IPS-11a (cell line): ENCODE data around the gene OVOL2.
"Not testable (repeated sequence)": the region's sequence is repeated elsewhere in the genome, so short reads cannot be mapped to it uniquely, and the experiment has no call there.

ENCODE experiments used
- H3K4me3 ChIP-seq: one replicate; pipeline ENCODE4 v1.5.1; 2013; ENCODE audit warnings: low read depth, low read length, control low read depth

The OVOL2 gene

DNA sequence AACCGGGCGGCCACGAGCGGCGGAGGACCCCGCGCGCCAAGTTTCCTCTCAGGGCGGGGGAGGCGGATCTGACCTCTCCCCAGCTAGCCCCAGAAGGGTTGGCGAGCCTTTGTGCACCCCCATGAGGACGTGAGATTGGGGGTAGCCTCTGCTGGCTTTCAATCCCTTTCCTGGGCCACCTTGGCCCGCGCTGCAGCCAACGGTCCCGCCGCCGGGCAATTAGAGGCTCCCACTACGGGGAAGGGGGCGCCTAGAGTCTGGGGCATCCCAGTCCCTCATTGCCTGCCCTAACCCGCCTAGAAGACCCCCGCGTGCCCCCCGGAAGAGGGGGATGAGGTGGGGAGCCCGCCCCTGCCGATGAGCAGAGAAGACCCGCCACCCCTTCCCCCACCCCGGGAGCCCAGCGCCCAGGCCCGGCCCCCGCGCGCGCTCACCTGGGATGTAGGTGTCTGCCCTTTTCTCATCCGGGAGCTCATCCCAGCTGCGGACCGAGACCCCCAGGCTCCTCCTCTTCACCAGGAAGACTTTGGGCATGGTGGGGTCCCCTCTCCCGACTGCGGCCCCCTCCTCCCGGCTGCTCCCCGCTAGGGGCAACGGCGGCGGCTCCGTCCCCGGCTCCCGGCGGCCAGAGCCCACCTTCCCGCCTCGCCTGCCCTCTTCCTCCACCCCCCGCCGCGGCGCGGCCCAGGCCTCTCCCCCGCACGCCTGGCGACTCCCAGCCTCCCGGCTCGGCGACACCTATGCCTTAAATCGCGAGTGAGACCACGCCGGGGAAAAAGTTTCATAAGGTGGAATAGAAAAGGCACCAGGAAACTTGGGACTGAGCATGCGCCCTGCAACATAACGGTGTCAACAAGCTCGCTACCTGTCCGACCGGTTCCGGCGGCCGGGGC lies at the start of gene OVOL2:
TSS of gene OVOL2 (minus strand) at position 816 of the 893 bp plus-strand sequence. CDS start at position 534, 282 bp downstream.
- H3K4me3 ChIP-seq: peak within 1 kb of the TSS; percentile 64

DNA sequence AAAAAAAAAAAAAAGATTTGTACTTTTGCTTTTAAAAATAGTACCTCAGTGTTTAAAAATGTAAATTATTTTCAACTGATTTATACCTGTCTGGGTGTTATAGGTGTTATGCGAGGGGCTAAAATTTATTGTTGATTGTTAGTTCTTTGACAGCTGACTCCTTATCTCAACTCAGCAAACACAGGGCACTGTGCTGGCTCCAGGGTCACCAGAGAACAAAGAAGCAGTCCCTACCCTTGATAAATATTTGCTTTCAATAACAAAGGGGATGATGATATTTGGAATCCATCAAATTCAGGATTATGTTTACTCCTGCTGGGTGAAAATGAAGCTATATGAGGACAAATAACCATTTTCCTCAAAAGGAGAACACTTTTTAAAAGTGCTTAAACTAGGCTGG lies 45.8 kb upstream of the OVOL2 start:
- no peak overlapping the region for H3K4me3 ChIP-seq

DNA sequence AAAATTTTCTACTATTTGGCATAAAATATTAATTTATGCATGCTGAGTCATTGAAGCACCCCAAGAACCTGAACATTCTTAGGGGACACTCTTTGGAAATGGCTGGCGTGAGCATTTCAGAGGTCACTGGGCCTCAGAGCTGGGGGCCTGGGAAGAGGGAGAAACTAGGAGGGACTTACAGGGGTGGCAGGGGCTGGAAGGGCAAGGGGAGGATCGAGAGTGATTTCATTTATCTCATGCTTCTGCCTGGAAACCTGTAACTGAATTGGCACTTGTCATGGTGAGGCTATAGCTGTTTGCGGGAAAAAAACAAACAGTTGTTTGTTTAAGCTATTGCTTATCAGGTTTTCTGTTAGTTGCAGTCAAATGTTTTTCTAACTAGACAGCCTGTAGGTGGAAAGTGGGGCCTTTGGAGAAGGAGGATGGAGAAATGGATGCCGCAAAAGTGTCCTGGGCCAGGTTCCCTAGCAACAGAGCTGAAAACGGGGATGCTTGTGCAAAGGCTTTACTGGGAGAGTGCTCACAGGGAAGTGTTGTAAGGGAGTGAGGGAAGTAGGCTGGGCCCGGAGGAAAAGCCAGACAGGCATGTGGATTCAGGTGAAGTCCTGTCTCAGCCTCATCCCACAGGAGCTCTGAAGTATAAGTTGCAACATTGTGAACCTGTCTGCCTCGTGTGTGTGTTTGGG lies 43.6 kb upstream of the OVOL2 start:
- no peak overlapping the region for H3K4me3 ChIP-seq

DNA sequence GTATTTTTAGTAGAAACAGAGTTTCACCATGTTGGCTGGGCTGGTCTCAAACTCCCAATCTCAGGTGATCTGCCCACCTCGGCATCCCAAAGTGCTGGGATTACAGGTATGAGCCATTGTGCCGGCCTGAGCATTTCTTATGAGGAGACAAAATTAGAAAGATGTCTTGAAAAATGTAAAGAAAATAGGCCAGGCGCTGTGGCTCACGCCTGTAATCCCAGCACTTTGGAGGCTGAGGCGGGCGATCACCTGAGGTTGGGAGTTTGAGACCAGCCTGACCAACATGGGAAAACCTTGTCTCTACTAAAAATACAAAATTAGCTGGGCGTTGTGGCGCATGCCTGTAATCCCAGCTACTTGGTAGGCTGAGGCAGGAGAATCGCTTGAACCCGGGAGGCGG lies 42.9 kb upstream of the OVOL2 start:
- H3K4me3 ChIP-seq: not testable (repeated sequence)

DNA sequence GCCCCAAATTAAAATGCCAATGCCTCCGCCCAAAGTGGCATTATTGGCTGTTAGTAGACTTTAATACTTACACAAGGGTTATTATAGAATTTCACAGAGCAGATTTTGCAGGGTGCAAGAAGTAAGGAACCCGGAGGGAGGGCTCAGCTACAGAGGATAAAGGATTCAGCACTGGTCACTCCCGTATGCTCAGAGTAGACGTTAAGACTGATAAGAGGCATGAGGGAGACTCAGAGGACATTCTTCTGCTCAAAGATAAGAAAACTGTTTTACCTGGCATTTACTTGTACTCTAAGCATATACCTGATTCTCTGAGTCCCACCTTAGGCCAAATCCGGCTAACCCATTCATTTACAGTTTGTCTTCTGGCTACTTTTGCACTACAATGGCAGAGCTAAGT lies 36.5 kb upstream of the OVOL2 start:
- H3K4me3 ChIP-seq: no peak overlapping the region

DNA sequence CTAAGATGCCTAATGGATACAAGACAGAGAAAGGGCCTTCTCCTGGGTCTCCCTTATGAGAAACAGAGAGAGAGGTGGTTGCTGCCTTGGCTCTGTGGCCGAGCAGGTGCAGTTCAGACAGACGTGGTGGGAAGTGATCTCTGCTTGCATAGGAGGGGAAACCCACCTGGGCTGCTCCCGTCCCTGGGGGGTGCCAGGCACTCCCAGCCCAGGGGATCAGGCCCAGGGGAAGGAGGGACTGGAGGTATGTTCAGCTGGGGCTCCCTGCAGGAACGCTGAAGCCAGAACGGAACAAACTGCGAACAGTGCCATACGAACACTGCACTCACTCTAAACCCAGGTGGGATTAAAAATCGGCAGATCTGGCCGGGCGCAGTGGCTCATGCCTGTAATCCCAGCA lies 35.7 kb upstream of the OVOL2 start:
- H3K4me3 ChIP-seq: no peak overlapping the region

DNA sequence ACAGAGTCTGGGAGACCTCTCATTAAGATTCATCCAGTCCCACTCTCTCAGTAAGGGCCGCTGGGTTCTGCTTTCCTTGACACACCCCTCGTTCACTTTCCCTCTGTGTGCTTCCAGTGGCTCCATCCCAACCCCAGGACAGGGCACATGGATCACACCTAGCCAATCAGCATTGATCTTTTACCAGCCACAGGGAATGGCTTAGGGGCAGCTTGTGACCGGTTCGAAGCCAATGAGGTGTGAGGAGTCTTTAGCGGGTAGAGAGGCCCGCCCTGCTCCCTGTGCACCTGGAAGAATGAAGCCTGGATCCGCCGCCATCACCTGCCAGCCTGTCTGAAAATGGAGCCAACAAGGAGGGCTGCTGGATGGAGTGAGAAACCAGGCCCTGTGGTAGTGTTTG lies 35.2 kb upstream of the OVOL2 start:
- H3K4me3 ChIP-seq: no peak overlapping the region

DNA sequence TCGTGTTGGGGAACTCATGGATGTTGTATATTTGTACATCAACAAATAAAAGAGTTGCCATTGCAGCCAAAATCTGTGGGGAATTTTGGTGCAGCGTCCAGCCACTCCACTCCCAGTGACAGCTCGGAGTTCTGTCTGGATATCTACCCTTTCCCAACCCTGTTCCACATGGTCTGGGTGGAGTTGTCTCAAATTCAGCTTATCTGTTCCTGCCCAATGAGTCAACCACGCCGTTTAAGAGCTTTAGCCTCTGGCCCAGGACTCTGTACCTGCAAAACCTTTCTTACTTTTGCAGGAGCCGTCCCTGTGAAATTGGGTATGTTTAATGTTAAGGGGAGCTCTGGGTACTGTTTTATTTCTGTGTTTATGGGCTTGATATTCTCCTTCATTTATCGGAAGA lies 33.9 kb upstream of the OVOL2 start:
- no peak overlapping the region for H3K4me3 ChIP-seq

DNA sequence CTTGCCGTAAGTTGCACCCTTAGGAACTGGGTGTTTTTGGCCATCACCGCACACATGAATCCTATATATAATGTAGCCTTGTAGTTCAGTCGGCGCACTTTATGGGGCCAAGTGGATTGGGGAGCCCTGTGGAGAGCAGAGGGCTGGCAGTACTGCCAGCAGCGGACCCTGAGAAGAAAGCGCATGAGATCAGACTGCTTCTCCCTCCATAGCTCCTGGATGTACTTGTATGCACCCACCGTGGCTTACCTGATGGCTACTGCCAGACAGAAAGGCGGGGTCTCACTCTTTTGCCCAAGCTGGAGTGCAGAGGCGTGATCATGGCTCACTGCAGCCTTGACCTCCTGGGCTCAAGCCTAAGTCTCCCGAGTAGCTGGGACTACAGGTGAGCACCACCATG lies 32.8 kb upstream of the OVOL2 start:
- no peak overlapping the region for H3K4me3 ChIP-seq

DNA sequence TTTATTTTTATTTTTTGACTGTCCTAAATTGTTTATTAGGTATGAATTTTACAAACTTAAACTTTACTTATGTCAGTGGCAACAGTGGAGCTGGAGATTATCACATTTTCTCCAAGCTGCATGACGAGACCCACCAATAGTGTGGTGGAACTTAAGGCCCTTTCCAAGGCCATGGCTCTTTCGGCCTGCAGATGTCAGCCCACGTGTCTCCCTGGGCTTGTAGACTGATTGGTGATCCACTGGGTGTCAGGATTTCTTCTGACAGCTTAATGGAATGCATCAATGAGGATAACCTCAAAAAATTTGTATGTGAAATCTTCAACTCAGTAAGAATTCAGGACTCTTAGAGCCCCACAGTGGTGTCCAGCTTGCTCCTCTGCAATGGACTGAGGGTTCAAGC lies 32.3 kb upstream of the OVOL2 start:
- H3K4me3 ChIP-seq: no peak overlapping the region

DNA sequence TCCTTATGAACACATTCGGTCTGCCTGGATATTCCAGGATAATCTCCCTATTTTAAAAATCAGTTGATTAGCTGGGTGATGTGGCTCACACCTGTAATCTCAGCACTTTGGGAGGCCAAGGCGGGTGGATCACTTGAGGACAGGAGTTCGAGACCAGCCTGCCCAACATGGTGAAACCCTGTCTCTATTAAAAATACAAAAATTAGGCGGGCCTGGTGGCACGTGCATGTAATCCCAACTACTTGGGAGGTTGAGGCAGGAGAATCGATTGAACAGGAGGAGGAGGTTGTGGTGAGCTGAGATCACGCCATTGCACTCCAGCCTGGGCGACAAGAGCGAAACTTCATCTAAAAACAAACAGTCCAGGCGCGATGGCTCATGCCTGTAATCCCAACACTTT lies 31.1 kb upstream of the OVOL2 start:
- H3K4me3 ChIP-seq: not testable (repeated sequence)

DNA sequence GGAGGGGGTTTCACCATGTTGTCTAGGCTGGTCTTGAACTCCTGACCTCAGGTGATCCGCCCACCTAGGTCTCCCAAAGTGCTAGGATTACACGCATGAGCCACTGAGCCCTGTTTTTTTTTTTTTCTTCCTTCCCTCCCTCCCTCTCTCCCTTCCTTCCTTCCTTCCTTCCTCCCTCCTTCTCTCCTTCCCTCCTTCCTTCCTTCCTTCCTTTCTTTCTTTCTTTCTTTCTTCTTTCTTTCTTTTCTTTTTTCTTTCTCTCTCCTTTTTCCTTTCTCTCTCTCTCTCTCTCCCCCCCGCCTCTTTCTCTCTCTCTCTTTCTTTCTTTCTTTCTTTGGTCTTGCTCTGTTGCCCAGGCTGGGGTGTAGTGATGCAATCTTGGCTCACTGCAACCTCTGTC lies 30.6 kb upstream of the OVOL2 start:
- H3K4me3 ChIP-seq: not testable (repeated sequence)

DNA sequence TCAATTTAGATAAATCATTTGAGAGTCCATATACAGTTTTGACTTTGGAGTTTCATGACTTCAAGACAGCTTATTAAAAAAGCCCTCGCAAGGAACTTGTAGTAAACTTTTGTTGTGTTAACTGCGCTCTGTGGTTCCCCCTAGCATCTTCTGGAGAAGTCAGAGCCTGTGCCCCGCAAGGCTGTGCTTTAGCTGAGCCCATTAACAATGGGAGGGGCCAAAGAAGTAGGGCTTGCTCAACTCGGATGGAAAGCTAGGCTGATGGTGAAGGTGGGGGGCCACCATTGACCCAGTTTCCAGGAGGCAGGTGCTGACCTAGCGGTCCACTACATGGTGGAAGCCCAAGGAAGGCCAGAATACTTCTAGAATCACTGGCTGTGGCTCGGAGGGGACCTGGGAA lies 29.3 kb upstream of the OVOL2 start:
- H3K4me3 ChIP-seq: no peak overlapping the region

DNA sequence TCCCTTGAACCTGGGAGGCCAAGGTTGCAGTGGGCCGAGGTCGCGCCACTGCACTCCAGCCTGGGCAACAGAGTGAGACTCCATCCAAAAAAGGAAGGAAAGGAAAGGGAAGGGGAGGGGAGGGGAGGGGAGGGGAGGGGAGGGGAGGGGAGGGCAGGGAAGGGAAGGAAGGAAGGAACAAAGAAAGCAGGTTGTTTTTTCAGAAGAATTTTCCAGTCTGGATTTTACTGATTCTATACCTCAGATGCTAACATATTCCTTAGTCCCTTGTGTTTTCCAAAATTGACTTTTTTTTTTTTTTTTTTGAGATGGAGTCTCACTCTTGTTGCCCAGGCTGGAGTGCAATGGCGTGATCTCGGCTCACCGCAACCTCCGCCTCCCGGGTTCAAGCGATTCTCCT lies 23.1 kb upstream of the OVOL2 start:
- not testable (repeated sequence) for H3K4me3 ChIP-seq

DNA sequence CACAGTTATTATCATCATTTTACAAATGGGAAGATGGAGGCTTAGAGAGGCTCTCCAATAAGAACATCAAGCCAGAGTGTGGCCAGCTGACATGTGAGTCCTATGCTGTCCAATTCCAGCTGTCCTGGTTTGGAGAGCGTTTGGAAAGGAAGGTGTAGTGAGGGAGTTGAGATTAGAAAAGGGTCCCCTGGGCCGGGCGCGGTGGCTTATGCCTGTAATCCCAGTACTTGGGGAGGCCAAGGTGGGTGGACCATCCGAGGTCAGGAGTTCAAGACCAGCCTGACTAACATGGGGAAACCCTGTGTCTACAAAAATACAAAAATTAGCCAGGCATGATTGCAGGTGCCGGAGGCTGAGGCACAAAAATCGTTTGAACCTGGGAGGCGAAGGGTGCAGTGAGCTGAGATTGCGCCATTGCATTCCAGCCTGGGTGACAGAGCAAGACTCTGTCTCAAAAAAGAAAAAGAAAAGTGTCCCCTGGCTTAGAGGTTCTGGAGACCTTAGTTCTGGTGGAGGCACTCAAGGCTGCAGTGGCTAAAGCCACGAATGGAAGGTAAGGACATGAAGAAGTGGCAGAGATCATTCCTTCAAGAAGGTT lies 22.1 kb upstream of the OVOL2 start:
- H3K4me3 ChIP-seq: no peak overlapping the region

DNA sequence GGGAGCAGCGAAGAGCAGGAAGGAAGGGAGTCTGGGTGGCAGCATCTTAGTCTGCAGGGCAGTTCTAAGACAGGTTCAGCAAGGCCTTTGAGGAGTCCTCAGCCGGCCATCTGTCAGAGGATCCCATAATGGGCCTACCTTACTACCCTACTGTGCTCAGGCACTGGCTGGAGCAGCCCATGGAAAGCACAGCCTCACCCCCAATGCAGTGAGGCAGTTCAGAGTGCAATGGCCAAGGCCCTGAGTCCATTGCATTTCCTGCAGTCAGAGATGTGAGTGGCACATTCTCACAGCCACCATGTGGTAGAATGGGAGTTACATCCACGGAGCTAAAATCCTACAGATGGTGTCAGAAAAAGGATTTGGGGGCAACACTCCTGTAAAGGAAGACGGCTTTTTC lies 19.4 kb upstream of the OVOL2 start:
- H3K4me3 ChIP-seq: no peak overlapping the region

DNA sequence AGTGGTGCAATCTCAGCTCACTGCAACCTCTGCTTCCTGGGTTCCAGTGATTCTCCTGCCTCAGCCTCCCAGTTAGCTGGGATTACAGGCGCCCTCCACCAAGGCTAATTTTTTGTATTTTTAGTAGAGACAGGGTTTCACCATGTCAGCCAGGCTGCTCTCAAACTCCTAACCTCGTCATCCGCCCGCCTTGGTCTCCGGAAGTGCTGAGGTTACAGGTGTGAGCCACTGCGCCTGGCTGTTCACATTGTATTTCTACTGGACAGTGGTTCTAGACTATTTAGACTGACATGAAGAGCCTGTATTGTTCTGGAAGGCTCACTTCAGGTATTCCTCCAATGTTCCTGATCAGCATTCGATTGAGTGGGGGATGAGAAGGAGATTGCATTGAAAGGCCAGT lies 14.8 kb upstream of the OVOL2 start:
- no peak overlapping the region for H3K4me3 ChIP-seq

DNA sequence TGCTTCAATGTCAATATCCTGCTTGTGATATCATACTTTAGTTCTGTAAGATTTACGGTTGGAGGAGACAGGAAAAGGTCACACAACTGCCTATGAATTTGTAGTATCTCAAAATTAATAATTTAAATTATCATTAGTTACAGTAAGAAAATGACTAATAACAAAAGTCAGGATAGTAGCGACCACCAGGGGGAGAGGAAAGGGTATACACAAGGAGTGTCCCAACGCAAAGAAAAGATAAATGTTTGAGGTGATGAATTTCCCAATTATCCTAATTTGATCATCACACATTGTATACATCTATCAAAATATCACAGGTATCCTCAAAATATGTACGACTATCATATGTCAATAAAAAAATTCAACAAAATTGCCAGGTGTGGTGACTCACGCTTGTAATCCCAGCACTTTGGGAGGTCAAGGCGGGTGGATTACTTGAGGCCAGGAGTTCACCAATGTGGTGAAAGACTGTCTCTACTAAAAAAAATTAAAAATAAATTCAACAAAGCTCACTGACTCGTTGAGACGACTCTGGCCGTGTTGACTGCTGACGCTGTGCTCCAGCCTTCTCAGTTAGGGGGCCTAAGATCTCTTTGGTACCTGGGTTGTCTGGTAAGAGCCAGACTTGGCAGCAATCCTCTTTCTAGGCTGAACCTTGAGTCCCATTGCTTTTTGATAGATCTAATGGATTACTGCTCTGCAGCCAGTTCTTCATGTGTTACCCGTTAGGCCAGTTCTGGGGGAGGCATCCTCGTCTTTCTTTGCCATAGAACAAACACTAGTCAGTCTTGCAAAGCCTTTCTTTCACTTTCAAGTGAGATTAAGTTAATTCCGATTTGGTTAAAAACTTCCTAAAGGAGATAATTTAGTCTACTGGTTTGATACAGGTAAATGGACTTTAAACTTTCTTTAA lies 9.0 kb upstream of the OVOL2 start:
- H3K4me3 ChIP-seq: no peak overlapping the region

DNA sequence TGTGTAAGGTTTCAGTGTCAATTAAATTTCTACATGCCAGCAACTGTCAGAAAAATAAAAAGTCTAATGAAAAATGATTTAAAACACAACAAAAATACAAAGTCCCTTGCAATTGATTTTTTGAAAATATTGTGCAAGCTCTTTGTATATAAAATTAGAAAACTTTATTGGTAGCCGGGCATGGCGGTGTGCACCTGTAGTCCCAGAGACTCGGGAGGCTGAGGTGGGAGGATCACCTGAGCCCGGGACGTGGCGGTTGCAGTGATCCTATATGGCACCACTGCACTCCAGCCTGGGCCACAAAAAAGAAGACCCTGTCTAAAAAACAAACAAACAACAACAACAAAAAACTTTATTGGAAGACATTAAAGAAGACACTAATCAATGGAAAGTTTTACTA lies 6.0 kb upstream of the OVOL2 start:
- no peak overlapping the region for H3K4me3 ChIP-seq

DNA sequence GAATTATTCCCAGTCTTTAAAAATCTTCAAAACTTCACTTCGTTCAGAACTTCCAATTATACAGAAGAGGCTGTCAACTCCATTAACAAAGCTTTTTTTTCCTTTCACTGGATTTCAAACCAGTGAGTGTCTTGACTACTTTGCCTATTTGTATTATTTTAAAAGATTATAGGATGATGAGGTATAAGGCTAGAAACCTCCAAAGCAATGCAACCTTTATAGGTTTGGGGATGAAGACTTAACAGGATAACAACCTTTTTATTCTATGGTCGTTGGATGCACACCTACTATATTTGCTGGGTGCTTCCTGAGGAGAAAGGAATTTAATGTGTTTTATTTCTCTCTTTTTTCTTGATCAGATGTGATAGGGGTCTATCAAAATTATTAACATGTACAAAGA lies 1.9 kb upstream of the OVOL2 start:
- peak overlapping the region; percentile 48 for H3K4me3 ChIP-seq
